H54 (cell line): ENCODE data around the gene TPBGL.

Source experiments
- DNase-seq: peaks from one replicate; pipeline ENCODE4 v3.0.0; 2011; ENCODE audit warnings: low spot score, mixed read lengths; ENCODE audit not compliant: insufficient read length
- FAIRE-seq: peaks from 3 replicates; lab custom pipeline; 2011; peaks lifted over from hg19 to GRCh38; lab: Jason Lieb, UNC
- POLR2A ChIP-seq: IDR thresholded peaks from 2 replicates; pipeline ENCODE4 v1.6.1; 2011; ENCODE audit warnings: low read depth, mild to moderate bottlenecking, low read length

Gene TPBGL

DNA sequence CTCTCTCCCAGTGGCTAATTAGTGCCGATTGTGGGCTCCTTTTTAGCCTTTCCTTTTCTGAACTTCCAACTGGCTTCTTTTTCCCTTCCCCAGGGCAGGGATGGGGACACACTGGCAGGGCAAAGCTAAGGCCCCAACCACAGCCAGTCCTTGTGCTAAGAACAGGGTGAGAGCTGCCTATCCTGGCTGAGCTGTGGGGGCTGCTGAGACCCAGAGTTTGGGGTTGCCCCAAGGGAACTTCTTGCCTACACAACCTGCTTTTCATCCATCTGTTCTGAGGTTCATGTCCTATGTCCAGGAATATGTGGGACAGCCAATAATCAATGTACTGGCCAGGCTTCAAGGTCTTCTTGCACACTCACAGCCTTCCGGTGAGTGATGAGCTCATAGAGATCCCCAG lies 10.0 kb upstream of the TPBGL start:
- no peak for DNase-seq

DNA sequence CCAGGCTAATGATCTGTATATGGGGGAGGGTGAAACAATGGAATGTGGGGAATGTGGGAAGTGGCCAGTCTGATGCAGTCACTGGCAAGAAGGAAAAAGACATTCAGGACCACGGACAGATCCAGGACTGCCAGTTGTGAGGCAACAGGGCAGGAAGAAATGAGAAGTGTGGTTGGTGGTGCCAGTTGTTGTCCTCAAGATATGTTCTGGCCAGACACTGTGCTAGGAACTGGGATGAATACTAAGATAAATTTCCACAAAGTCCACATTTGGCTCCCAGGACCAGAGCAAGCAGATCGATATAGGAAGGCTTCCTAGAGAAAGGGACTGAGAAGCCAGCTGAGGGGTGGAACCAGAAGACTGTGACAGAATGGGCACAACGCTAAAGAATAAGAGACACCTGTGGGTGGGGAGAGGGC lies 6.8 kb upstream of the TPBGL start:
- TF ChIP-seq POLR2A = no peak
- DNase-seq (peak; percentile 65), FAIRE-seq (no peak)

More for the DNA sequence above, 10.0 kb upstream of the TPBGL start:
- FAIRE-seq = no peak
- TF ChIP-seq POLR2A = no peak

DNA sequence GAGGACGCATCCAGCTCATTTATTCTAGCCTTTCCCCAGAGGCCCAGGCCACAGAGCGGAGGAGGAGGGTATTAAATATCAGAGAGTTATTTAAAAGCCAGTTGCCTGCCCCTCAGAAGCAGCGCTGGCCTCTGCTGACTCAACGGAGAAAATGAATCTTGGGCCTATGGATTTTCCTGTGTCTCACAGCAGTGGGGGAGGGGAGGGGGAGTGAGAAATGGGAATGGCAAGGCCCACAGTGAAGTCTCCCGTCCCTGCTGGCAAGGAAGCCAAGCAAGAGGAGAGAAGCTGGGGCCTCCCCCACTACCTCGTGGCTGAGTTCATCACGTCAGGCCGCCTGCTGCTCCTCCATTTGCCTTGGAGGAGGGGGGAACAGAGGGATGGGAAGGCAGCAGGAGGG lies 4.5 kb upstream of the TPBGL start:
- TF ChIP-seq POLR2A = no peak
- DNase-seq (no peak), FAIRE-seq (no peak)

DNA sequence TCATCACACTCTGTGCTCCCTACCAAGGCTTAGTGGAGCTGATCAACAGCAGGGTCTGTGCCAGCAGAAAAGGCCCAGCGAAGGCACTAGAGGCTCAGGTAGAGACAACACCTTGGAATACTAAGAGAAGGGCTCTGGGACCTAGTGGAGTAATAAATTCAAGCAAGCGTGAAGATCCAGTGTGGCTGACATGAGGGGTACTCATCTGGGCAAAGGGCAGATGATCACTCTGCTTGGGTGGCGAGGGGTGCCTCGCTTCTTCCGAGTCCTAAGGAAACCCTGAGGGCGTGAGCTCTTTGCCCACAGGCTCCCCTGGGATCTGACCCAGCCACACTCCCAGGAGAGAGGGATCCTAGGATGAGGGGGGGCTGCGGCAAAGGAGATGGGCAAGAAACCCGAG lies 3.5 kb upstream of the TPBGL start:
- FAIRE-seq (no peak), DNase-seq (no peak)
- no peak for TF ChIP-seq POLR2A

DNA sequence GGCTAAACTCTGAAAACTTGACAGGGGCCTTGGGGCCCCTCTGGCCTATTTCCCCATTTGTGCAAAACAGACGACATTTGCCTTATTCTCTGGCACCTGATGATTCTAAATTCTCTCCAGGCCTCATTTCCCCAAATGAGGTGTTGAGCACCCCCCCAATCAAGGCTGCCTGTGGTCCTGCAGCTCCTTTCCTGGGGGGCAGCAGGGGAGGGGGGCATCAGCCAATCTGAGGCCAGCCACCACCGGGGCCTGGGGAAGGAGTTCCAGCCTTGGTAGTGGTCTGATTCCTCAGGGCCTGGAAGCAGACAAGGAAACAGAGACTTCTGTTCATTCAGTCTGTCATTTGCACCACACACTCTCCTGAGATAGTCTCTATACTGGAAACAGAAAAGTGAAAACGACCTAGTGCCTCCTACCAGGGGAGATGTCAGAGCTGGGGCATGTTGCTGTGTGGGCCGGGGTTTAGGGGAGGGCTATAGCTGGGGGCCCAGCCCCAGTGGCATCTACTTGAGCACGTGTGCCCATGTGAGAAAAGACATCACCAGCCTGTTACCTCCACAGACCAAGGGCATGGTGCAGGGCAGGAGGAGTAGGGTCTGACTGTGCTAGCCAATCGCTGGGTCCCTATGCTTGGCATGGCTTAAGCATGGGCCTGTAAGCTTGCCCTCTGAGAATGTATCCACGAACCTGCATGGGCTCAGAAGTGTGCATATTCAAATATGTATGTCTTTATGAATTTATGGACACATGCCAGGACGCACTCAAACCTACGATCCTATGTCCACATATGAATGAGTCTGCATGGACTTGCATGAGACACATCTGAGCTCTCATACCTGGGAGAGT lies 1.8 kb upstream of the TPBGL start:
- TF ChIP-seq POLR2A = no peak
- DNase-seq = no peak
- FAIRE-seq = no peak

DNA sequence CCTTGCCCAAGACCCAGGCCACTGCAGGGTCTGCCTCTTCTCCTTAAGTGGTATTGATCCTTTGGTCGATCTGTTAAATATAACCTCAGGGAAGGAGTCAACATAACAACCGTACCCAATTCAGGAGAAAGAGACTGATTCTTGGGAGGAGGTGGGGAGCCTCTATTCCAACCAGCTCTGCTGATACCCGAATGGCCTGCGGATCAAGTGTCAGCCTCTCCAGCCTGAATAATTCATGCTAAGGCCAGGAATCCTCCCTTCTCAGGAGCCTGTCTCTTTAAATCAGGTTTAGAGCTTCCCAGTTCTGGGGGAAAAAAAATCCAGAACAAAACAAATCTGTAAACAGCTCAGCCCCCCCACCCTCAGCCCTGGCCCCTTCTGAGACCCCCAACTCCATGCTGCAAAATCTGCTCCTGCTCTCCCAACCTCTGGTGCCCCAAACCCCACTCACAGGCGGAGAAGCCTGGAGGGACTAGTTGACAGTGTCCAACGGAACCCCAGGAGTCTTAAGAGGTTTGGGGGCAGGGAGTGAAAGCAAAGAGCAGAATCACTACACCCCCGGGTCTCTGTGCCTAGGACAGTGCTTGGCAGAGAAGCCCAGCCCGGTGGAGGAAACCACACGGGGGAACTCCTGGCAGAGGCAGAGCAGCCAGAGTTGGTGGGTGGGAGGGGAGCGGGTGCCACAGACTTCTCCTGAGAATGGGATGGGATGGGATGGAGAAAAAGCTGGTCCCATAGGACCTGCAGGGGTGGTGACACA lies 863 bp upstream of the TPBGL start:
- DNase-seq (no peak), FAIRE-seq (no peak)
- no peak for TF ChIP-seq POLR2A

DNA sequence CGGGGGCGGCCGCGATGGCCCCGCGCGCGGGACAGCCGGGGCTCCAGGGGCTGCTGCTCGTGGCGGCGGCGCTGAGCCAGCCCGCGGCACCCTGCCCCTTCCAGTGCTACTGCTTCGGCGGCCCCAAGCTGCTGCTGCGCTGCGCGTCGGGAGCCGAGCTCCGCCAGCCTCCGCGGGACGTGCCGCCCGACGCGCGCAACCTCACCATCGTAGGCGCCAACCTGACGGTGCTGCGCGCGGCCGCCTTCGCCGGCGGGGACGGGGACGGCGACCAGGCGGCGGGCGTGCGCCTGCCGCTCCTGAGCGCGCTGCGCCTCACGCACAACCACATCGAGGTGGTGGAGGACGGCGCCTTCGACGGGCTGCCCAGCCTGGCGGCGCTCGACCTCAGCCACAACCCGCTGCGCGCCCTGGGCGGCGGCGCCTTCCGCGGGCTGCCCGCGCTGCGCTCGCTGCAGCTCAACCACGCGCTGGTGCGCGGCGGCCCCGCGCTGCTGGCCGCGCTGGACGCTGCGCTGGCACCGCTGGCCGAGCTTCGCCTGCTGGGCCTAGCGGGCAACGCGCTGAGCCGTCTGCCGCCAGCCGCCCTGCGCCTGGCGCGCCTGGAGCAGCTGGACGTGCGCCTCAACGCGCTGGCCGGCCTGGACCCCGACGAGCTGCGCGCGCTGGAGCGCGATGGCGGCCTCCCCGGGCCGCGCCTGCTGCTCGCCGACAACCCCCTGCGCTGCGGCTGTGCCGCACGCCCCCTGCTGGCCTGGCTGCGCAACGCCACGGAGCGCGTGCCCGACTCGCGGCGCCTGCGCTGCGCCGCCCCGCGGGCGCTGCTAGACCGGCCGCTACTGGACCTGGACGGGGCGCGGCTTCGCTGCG lies 697 bp downstream of the TPBGL start:
- FAIRE-seq = no peak

DNA sequence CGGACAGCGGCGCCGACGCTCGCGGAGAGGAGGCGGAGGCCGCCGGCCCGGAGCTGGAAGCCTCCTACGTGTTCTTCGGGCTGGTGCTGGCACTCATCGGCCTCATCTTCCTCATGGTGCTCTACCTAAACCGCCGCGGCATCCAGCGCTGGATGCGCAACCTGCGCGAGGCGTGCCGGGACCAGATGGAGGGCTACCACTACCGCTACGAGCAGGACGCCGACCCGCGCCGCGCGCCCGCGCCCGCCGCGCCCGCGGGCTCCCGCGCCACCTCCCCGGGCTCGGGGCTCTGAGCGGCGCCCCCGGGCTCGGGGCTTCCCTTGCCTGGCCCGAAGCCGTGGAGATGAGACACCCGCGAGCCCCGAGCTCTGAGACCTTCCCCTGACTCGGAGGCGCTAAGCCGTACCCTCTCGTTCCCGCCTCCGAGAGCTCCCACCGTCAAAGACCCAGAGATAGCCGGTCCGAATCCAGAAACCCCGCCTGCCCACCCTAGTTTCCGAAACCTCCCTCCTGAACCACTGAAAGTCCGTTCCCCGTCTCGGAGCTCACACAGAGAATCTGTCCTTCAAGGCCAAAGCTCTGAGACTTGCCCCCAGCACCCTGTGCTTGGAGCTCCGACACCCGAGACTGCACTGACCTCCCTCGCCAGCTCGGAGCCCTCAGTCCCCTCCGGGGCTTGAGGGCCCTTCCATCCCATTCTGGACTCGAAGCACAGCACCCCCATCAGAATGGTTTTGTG lies 1.5 kb downstream of the TPBGL start:
- FAIRE-seq (no peak), DNase-seq (no peak)
- no peak for TF ChIP-seq POLR2A

More for the DNA sequence above, 697 bp downstream of the TPBGL start:
- TF ChIP-seq POLR2A = no peak
- DNase-seq = peak; percentile 88

DNA sequence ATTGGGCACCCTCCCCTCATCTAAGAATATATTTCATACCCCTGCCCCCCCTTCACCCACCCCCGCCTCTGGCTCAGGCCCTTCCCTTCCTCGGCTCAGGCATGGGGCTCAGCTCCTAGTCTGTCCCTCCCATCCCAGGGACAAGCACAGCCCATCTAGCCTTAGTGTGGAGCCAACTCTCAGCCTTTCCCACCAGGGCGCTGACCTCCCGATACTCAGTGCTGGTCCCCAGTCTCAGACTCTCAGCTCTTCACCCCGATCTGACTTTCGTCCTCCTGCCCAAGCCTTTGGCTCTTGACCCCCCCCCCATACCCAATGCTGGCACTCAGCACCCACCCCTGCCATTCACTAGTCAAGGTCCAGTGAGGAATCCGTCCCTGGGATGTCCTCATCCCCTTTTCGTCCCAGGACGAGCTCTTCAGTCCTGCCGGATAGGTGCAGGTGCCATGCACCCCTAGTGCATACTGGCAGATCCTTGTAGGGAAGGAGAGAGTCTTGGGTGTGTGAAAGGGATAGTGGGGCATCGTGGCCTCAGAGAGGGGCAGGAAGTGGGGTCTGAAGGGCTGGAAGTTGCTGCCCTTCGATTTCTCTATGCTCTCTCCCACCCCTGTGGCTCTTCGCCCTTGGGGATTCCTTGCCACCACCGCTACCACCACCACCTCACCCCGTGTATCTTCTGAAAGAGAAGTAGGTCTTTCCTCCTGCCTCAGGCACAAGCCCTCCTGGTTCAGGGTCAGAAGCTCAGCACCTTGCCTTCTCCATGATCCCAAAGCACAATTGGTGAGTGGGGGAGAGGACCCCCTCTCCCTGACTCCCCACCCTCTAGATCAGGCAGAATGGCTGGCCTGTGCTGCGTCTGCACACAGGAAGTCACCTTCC lies 2.4 kb downstream of the TPBGL start:
- DNase-seq (no peak), FAIRE-seq (no peak)
- TF ChIP-seq POLR2A = no peak

DNA sequence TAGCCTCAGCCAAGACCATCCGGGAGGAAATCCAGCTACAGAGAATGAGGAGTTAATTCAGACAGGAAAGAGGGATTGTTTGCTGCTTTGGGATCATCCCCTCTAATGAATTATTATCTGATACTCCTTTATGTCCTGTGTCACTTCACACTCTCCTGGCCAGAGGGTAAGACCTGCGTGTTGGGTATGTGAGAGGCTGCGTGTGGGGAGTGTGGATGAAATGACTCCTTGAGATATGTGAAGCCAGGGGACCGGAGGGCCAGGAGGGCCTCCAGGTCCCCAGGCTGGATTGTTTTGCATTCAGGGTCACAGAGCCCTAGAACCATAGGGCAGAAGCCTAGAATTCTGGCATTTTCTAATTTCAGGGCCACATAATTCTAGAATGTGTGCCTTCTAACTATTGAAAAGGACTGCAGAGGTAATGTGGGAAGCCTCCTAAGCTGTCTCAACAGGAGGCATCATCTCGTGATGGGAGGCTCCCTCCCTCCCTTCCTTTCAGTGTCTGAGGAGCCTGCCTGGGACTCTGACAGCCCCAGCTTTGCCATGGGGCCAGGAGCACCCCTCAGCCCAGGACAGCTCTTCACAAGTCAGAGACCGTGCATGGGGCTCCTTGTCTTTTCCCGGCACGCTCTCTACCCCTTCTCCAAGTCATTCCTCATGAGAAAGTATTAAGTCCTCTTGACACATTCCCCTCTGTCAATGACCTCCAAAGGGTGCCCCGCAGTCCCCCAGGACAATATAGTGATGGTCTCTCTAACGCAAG lies 3.7 kb downstream of the TPBGL start:
- no peak for TF ChIP-seq POLR2A
- FAIRE-seq (no peak), DNase-seq (no peak)

DNA sequence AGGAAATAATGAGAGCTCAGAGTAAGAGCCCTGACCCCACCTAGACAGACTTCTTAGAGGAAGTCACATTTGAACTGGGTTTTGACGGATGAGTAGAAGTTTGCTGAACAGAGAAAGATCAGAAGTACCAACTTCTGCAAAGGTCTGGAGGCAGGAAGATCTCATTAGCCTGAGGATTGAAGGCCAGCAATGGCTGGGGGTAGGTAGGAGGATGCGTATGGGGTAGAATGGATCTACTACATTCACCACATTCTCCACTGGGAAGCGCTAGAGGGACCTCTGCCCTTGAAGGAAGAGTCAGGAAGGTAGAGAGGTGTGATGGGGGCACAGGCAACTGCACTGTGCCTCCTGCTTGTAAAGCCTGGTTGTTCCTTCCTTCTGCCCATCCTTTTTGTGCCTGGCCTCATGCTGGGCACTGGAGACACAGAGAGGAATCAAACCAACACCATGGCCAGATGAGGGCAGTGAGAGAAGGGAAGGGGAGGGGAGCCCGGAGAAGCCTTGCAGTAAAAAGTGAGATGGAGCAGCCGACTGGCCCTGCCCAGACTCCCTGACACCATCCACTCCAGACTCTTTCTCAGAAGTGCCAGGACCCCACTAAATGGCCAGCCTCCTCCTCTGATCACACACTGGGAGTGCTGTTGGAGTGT lies 4.9 kb downstream of the TPBGL start:
- TF ChIP-seq POLR2A = no peak
- FAIRE-seq (no peak), DNase-seq (no peak)
